Coronary artery (tissue), 2 donors: ENCODE results near the gene RNF14.
"Not testable (repeated sequence)": the region's sequence is repeated elsewhere in the genome, so short reads cannot be mapped to it uniquely, and the experiment has no call there.

ENCODE experiments used
- DNase-seq: peaks from one replicate; pipeline ENCODE4 v3.0.0-alpha.2; 2017; ENCODE audit warnings: low spot score
- H3K27ac ChIP-seq, 2 donors: fragments of 200-600 bp; sonication (generic); one replicate each; pipeline ENCODE4 v1.5.1; 2016 to 2019
- H3K4me3 ChIP-seq: fragments of 200-600 bp; sonication (generic); 2 replicates; pipeline ENCODE4 v1.5.1; 2016; ENCODE audit warnings: mild to moderate bottlenecking, moderate library complexity
- TF ChIP-seq, protein P1 (sequence below): fragments of 200-600 bp; sonication (generic); IDR thresholded peaks from one replicate; pipeline ENCODE4 v1.5.1; 2019; ENCODE audit warnings: antibody characterized with exemption

Gene RNF14, protein sequence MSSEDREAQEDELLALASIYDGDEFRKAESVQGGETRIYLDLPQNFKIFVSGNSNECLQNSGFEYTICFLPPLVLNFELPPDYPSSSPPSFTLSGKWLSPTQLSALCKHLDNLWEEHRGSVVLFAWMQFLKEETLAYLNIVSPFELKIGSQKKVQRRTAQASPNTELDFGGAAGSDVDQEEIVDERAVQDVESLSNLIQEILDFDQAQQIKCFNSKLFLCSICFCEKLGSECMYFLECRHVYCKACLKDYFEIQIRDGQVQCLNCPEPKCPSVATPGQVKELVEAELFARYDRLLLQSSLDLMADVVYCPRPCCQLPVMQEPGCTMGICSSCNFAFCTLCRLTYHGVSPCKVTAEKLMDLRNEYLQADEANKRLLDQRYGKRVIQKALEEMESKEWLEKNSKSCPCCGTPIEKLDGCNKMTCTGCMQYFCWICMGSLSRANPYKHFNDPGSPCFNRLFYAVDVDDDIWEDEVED

DNA sequence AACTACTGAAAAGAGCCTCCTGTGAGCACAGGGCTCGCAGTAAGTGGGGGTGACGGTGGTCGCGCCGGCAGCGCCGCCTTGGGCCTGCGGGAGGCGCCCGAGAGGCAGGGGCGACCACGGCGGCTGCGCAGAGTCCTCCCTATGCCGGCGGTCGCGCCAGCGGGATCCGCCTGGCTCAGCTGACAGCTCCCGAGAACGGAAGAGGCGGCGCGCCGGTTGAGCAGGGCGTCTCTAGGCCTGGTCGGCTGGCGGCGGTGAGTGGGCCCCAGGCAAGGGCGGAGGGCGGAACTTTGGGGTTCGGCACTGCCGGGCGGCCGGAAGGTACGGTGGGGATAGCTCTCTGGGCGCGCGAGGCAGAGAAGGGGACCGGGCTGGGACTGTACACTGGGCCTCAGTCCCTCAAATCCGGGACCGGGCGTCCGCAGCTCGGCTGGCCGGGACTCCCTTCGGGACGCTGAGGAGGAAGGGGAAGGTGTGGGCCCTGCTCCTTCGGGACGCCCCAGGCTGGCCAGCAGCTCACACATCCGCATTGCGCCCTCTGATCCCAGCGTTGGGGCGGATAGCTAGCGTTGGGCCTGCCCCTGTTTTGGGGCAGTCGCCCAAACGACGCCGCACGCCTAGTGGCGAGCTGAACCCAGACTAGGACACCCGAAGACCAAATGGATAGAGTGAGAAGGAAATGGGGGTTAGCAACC, at the start of gene RNF14:
Gene RNF14, plus strand, starts transcription at position 192 of the 695 bp plus-strand sequence. CDS start 4,484 bp downstream, outside the sequence.
- peak; percentile 95 for DNase-seq
- TF ChIP-seq, protein P1, sequence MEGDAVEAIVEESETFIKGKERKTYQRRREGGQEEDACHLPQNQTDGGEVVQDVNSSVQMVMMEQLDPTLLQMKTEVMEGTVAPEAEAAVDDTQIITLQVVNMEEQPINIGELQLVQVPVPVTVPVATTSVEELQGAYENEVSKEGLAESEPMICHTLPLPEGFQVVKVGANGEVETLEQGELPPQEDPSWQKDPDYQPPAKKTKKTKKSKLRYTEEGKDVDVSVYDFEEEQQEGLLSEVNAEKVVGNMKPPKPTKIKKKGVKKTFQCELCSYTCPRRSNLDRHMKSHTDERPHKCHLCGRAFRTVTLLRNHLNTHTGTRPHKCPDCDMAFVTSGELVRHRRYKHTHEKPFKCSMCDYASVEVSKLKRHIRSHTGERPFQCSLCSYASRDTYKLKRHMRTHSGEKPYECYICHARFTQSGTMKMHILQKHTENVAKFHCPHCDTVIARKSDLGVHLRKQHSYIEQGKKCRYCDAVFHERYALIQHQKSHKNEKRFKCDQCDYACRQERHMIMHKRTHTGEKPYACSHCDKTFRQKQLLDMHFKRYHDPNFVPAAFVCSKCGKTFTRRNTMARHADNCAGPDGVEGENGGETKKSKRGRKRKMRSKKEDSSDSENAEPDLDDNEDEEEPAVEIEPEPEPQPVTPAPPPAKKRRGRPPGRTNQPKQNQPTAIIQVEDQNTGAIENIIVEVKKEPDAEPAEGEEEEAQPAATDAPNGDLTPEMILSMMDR, result peak; percentile 91
- peak within 1 kb of the TSS; percentile 75 for H3K4me3 ChIP-seq
- peak within 1 kb of the TSS; percentile 95 to 98 for H3K27ac ChIP-seq

DNA sequence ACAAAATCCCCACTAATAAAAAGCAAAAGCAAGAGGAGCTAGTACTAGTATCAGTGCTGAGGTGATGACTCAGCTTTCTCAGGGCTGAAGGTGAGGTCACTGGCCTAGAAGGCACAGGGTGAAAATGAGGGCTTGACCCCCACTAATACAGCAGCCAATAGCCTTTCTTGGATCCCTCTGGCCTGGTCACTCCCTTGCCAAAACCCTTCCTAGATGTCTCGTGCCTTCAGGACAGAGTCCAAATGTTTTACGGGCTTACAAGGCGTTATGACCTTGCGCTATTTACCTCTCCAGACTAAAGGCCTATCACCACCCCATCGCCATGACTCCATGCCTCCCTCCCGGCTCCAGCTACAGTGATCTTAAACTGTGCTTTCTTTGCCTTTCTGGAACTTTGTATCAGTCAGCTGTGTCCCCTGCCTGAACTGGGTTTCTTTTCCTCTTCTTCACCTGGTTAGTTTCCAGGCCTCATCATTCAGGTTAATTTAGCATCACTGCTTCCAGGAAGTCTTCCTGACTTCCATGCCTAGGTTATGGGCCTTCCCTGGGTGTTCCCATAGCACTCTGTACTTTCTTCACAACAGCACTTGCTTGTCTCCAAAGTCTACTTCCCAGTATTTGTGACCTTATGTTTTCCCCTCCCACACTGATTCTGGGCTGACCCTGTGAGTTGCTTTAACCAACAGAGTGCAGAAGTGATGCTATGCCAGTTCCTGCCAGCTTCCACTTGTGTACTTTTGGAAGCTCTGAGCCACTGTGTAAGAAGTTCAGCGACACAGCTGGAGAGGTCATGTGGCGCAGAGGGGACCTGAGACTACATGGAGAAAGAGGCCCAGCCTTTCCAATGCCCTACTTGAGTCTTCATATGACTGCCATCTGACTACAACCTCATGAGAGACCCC, 49.4 kb upstream of the RNF14 start:
- no peak overlapping the region for H3K27ac ChIP-seq
- no peak for DNase-seq
- TF ChIP-seq, protein P1, result no peak
- H3K4me3 ChIP-seq, result no peak overlapping the region

DNA sequence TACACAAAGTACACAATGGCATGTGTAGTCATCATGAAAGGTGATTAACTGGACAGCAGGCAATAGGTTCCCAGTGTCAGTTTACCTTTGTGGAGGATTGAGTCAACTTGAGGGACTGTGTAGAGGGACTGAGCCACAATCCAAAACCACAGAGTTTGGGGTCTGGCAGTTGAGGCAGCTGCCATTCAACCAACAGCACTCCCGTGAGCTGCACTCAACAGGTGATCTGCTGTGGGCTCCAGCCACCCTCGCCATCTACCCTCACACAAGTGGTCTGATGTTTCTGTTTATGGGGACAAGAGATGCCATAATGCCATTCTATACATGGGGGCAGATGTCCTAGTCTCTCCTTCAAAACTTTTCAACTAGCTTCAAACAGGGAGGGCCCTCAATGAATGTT, 48.1 kb upstream of the RNF14 start:
- no peak overlapping the region for H3K27ac ChIP-seq
- TF ChIP-seq, protein P1, result no peak
- H3K4me3 ChIP-seq, result no peak overlapping the region
- DNase-seq, result no peak

DNA sequence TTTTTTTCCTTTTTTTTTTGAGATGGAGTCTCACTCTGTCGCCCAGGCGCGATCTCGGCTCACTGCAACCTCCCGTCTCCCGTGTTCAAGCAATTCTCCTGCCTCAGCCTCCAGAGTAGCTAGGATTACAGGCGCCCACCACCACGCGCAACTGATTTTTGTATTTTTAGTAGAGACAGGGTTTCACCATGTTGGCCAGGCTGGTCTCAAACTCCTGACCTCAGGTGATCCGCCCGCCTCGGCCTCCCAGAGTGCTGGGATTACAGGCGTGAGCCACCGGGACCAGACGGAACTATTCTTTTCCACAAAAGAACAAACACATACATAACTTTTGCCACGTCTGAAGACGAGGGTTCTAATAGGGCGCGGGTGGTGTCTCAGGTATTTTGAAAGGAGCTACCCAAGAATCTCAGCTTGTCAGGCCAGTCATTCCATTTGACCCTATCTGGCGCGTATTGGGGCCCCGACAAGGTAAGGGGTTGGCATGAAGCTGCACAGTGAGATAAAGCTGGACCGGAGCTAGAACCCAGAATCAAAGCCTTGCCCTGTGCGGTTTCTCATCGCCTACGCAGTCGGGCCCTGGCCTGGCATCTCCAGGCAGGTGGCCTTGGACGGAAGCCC, 46.0 kb upstream of the RNF14 start:
- H3K27ac ChIP-seq, result peak overlapping the region; percentile 92 to 94
- H3K4me3 ChIP-seq, result peak overlapping the region; percentile 79
- not testable (repeated sequence) for DNase-seq

DNA sequence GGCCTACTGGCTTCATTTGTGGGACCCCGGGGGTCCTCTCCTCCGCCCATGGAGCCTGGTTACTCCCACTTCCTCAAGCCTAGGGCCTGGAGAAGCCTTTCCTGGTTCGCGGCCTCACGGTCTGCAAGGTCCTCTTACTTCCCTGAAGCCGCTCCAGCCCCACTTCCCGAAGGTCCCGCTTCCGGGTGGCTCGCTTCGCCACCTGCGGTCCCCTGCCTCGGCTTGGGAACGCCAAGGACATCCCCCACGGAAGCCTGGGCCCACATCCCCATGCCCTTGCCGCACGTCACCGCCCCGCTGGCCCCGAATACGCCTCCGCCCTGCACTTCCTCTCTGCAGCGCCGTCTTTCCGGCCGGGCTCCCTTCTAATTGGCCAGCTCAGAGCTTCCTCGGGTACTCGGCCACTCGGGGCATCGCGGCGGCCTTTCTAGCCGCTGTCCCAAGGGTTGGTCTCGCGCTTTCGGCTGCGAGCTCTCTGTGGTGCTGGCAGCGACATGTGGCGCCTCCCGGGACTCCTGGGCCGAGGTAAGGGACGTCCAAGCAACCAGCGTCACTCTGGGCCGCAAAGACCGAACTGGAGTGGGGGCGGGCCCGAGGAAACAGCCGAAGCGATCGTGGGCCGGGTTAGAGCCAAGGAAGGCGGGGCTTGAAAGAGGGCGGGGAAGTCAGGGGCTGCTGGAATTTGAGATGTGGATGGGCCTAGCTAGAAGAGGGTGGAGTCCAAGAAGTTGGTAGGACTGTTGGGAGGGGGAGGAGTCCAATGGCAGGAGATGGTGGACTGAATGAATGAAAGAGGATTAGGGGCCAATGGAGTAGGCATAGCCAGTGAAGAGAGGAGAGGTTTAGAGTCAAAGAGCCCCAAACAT, 45.2 kb upstream of the RNF14 start, which contains the start of gene DELE1:
Gene DELE1, plus strand, starts transcription at position 424 of the 866 bp plus-strand sequence. Its CDS starts 71 bp downstream, at position 495.
- peak; percentile 97 for DNase-seq
- peak within 1 kb of the TSS; percentile 92 to 94 for H3K27ac ChIP-seq
- TF ChIP-seq, protein P1, result no peak
- peak within 1 kb of the TSS; percentile 79 for H3K4me3 ChIP-seq

DNA sequence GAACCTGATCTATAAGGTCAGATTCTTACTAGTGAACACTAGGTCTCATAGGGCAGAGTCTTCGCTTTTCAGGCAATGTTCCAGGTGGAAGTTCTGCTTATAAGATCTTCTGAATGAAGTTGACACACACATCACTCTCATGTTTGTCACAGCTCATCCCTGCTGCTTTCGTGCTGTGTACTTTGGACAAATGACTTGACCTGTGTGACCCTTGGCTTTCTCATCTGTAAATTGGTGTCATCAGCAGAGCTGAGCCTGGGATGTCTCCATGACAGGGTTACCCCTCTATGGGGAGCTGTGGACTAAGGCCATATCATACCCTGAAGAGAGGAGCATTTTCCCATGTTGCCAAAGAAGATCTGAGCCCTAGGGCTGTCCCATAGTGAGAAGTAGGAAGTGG, 42.5 kb upstream of the RNF14 start:
- H3K4me3 ChIP-seq, result no peak overlapping the region
- TF ChIP-seq, protein P1, result no peak
- no peak for DNase-seq
- no peak overlapping the region for H3K27ac ChIP-seq
